HCT116 (cell line): ENCODE measurements around the gene BPIFB3.
A peak's percentile ranks its signal among the peaks of the same experiment; 100 is the strongest.

Experiments used
- EGR1 ChIP-seq: IDR thresholded peaks from 2 replicates; pipeline ENCODE4 v1.6.1; 2012; ENCODE audit warnings: low read depth
- EZH2 ChIP-seq: fragments of 200-600 bp; sonication (generic); IDR thresholded peaks from 2 replicates; pipeline ENCODE4 v1.6.1; 2017; ENCODE audit warnings: antibody characterized with exemption, mixed run types
- EZH2phosphoT487 ChIP-seq: fragments of 200-600 bp; IDR thresholded peaks from 2 replicates; pipeline ENCODE4 v1.6.1; 2018; ENCODE audit warnings: antibody characterized with exemption, borderline replicate concordance
- POLR2A ChIP-seq: IDR thresholded peaks from 2 replicates; pipeline ENCODE4 v1.7.0; 2011; ENCODE audit warnings: borderline replicate concordance; ENCODE audit not compliant: insufficient read depth, insufficient read length; ENCODE audit errors: extremely low read depth
- POLR2AphosphoS5 ChIP-seq: IDR thresholded peaks from 2 replicates; pipeline ENCODE4 v1.6.1; 2011; ENCODE audit warnings: mild to moderate bottlenecking, low read depth, low read length, moderate library complexity
- SP1 ChIP-seq: IDR thresholded peaks from 2 replicates; pipeline ENCODE4 v1.6.1; 2012; ENCODE audit warnings: low read depth
- TCF7L2 ChIP-seq: IDR thresholded peaks from 2 replicates; pipeline ENCODE4 v1.7.0; 2011; ENCODE audit warnings: borderline replicate concordance, inconsistent platforms; ENCODE audit not compliant: insufficient read depth, insufficient read length; ENCODE audit errors: extremely low read depth
- YY1 ChIP-seq: IDR thresholded peaks from 2 replicates; pipeline ENCODE4 v1.6.1; 2011; ENCODE audit warnings: low read length, low read depth, moderate library complexity, mild to moderate bottlenecking; ENCODE audit not compliant: insufficient replicate concordance; ENCODE audit errors: extremely low read depth
- ZNF274 ChIP-seq: fragments of 200-500 bp; sonication (Bioruptor generic); IDR thresholded peaks from 2 replicates; pipeline ENCODE4 v1.6.1; 2014; ENCODE audit warnings: mild to moderate bottlenecking, low read depth, low read length, inconsistent platforms
- TF ChIP-seq, protein P1 (sequence below), 3 experiments: fragments of 200-600 bp in 1 of 3; sonication (generic) in 1 of 3; IDR thresholded peaks in 2 of 3; conservative IDR thresholded peaks in 1 of 3; 2 replicates each; pipeline ENCODE4 v1.5.1; 2012 to 2017; ENCODE audit warnings: low read depth in 2 of 3, low read length in 2 of 3, antibody characterized with exemption in 1 of 3, borderline replicate concordance in 1 of 3, control low read depth in 1 of 3, mild to moderate bottlenecking in 1 of 3, mixed read lengths in 1 of 3, mixed run types in 1 of 3, moderate library complexity in 1 of 3; ENCODE audit not compliant: insufficient read depth in 1 of 3
- TF ChIP-seq, protein P2 (sequence below): IDR thresholded peaks from 2 replicates; pipeline ENCODE4 v1.6.1; 2012; ENCODE audit warnings: low read depth
- TF ChIP-seq, protein P3 (sequence below): IDR thresholded peaks from 2 replicates; pipeline ENCODE4 v1.6.1; 2012
- TF ChIP-seq, protein P4 (sequence below): IDR thresholded peaks from 2 replicates; pipeline ENCODE4 v1.6.1; 2011; ENCODE audit warnings: mild to moderate bottlenecking, low read length, moderate library complexity; ENCODE audit not compliant: insufficient replicate concordance; ENCODE audit errors: extremely low read depth

DNA sequence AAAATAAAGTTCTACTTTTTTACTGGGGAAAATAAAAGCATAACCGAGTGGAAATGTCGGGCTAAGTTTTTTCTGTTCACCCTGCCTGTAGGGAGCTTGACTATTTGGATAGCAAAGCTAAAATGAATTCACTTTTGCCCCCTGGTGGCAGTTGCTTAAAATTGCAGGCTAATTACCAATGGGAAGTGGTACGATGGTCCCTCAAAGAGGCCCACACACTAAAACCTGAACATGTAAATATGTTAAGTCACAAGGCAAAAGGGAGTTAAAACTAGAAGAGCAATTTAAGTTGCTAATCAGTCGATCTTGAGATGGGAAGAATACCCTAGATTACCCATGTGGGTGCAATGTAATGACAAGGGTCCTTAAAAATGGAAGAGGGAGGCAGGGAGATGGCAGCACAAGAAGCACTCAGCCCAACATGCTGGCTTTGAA, 48.6 kb upstream of the BPIFB3 start:
- TF ChIP-seq POLR2AphosphoS5 (no peak), POLR2A (no peak), EZH2 (no peak), EZH2phosphoT487 (no peak), YY1 (no peak), EGR1 (no peak), ZNF274 (no peak), SP1 (no peak), TCF7L2 (no peak)
- TF ChIP-seq, protein P1, sequence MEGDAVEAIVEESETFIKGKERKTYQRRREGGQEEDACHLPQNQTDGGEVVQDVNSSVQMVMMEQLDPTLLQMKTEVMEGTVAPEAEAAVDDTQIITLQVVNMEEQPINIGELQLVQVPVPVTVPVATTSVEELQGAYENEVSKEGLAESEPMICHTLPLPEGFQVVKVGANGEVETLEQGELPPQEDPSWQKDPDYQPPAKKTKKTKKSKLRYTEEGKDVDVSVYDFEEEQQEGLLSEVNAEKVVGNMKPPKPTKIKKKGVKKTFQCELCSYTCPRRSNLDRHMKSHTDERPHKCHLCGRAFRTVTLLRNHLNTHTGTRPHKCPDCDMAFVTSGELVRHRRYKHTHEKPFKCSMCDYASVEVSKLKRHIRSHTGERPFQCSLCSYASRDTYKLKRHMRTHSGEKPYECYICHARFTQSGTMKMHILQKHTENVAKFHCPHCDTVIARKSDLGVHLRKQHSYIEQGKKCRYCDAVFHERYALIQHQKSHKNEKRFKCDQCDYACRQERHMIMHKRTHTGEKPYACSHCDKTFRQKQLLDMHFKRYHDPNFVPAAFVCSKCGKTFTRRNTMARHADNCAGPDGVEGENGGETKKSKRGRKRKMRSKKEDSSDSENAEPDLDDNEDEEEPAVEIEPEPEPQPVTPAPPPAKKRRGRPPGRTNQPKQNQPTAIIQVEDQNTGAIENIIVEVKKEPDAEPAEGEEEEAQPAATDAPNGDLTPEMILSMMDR (IDR thresholded peaks at IDR 0.05 in 2 of 3, conservative IDR thresholded peaks at IDR 0.05 in 1 of 3; ENCODE audit: borderline replicate concordance in 1 of 3, insufficient read depth in 1 of 3, low read depth in 2 of 3, low read length in 2 of 3) = peak; percentile 23 to 87 (median 62); a peak in 5 of 6 replicates
- TF ChIP-seq, protein P2, sequence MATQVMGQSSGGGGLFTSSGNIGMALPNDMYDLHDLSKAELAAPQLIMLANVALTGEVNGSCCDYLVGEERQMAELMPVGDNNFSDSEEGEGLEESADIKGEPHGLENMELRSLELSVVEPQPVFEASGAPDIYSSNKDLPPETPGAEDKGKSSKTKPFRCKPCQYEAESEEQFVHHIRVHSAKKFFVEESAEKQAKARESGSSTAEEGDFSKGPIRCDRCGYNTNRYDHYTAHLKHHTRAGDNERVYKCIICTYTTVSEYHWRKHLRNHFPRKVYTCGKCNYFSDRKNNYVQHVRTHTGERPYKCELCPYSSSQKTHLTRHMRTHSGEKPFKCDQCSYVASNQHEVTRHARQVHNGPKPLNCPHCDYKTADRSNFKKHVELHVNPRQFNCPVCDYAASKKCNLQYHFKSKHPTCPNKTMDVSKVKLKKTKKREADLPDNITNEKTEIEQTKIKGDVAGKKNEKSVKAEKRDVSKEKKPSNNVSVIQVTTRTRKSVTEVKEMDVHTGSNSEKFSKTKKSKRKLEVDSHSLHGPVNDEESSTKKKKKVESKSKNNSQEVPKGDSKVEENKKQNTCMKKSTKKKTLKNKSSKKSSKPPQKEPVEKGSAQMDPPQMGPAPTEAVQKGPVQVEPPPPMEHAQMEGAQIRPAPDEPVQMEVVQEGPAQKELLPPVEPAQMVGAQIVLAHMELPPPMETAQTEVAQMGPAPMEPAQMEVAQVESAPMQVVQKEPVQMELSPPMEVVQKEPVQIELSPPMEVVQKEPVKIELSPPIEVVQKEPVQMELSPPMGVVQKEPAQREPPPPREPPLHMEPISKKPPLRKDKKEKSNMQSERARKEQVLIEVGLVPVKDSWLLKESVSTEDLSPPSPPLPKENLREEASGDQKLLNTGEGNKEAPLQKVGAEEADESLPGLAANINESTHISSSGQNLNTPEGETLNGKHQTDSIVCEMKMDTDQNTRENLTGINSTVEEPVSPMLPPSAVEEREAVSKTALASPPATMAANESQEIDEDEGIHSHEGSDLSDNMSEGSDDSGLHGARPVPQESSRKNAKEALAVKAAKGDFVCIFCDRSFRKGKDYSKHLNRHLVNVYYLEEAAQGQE = no peak
- TF ChIP-seq, protein P3, sequence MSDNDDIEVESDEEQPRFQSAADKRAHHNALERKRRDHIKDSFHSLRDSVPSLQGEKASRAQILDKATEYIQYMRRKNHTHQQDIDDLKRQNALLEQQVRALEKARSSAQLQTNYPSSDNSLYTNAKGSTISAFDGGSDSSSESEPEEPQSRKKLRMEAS = no peak
- TF ChIP-seq, protein P4, sequence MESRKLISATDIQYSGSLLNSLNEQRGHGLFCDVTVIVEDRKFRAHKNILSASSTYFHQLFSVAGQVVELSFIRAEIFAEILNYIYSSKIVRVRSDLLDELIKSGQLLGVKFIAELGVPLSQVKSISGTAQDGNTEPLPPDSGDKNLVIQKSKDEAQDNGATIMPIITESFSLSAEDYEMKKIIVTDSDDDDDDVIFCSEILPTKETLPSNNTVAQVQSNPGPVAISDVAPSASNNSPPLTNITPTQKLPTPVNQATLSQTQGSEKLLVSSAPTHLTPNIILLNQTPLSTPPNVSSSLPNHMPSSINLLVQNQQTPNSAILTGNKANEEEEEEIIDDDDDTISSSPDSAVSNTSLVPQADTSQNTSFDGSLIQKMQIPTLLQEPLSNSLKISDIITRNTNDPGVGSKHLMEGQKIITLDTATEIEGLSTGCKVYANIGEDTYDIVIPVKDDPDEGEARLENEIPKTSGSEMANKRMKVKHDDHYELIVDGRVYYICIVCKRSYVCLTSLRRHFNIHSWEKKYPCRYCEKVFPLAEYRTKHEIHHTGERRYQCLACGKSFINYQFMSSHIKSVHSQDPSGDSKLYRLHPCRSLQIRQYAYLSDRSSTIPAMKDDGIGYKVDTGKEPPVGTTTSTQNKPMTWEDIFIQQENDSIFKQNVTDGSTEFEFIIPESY = no peak
